IMR-90 (cell line): ENCODE results near the gene COL23A1.

Source experiments
- BHLHE40 ChIP-seq: fragments of 150-350 bp; IDR thresholded peaks from 2 replicates; pipeline ENCODE4 v1.6.1; 2016; ENCODE audit warnings: mild to moderate bottlenecking, low read depth, low read length
- CHD1 ChIP-seq: IDR thresholded peaks from 2 replicates; pipeline ENCODE4 v1.6.1; 2012; ENCODE audit warnings: low read depth, low read length, improper control_type of control experiment
- MAFK ChIP-seq: IDR thresholded peaks from 2 replicates; pipeline ENCODE4 v1.6.1; 2012; ENCODE audit warnings: low read depth, low read length, improper control_type of control experiment
- MAZ ChIP-seq: IDR thresholded peaks from 2 replicates; pipeline ENCODE4 v1.6.1; 2012; ENCODE audit warnings: low read depth, mild to moderate bottlenecking, low read length, improper control_type of control experiment, moderate library complexity, borderline replicate concordance
- MXI1 ChIP-seq: IDR thresholded peaks from 2 replicates; pipeline ENCODE4 v1.6.1; 2012; ENCODE audit warnings: low read depth, mild to moderate bottlenecking, low read length, moderate library complexity, borderline replicate concordance
- POLR2A ChIP-seq: IDR thresholded peaks from 2 replicates; pipeline ENCODE4 v1.6.1; 2012; ENCODE audit warnings: mild to moderate bottlenecking, low read depth, low read length
- RFX5 ChIP-seq: IDR thresholded peaks from 2 replicates; pipeline ENCODE4 v1.8.0; 2012; ENCODE audit warnings: low read depth, mild to moderate bottlenecking, low read length, moderate library complexity
- TF ChIP-seq, protein P1 (sequence below): conservative IDR thresholded peaks from 2 replicates; pipeline ENCODE4 v1.5.1; 2012; ENCODE audit warnings: mild to moderate bottlenecking, low read depth, low read length, improper control_type of control experiment

DNA sequence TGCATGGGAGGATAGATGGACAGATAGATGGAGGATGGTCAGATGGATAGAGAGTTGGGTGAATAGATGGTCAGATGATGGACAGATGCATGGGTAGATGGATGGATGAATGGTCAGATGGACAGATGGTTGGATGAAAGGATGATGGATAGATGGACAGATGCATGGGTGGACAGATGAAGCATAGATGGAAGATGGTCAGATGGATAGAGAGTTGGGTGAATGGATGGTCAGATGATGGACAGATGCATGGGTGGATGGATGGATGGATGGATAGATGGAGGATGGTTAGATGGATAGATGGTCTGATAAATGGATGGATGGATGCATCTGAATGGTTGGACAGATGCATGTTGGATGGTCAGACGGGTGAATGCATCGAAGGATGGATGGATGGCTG, 70.4 kb downstream of the COL23A1 start:
- TF ChIP-seq, protein P1, sequence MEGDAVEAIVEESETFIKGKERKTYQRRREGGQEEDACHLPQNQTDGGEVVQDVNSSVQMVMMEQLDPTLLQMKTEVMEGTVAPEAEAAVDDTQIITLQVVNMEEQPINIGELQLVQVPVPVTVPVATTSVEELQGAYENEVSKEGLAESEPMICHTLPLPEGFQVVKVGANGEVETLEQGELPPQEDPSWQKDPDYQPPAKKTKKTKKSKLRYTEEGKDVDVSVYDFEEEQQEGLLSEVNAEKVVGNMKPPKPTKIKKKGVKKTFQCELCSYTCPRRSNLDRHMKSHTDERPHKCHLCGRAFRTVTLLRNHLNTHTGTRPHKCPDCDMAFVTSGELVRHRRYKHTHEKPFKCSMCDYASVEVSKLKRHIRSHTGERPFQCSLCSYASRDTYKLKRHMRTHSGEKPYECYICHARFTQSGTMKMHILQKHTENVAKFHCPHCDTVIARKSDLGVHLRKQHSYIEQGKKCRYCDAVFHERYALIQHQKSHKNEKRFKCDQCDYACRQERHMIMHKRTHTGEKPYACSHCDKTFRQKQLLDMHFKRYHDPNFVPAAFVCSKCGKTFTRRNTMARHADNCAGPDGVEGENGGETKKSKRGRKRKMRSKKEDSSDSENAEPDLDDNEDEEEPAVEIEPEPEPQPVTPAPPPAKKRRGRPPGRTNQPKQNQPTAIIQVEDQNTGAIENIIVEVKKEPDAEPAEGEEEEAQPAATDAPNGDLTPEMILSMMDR: no peak
- TF ChIP-seq MXI1: no peak
- TF ChIP-seq BHLHE40: no peak
- TF ChIP-seq RFX5: no peak
- no peak for TF ChIP-seq POLR2A
- no peak for TF ChIP-seq MAFK
- no peak for TF ChIP-seq CHD1
- TF ChIP-seq MAZ: no peak
